Hepatic stellate cell (primary cell): ENCODE data around the gene FPR2.
"Not testable (repeated sequence)": the region's sequence is repeated elsewhere in the genome, so short reads cannot be mapped to it uniquely, and the experiment has no call there.

Experiments
- DNase-seq: peaks from one replicate; pipeline ENCODE4 v3.0.0; 2011; ENCODE audit warnings: low spot score

Gene FPR2, protein sequence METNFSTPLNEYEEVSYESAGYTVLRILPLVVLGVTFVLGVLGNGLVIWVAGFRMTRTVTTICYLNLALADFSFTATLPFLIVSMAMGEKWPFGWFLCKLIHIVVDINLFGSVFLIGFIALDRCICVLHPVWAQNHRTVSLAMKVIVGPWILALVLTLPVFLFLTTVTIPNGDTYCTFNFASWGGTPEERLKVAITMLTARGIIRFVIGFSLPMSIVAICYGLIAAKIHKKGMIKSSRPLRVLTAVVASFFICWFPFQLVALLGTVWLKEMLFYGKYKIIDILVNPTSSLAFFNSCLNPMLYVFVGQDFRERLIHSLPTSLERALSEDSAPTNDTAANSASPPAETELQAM

DNA sequence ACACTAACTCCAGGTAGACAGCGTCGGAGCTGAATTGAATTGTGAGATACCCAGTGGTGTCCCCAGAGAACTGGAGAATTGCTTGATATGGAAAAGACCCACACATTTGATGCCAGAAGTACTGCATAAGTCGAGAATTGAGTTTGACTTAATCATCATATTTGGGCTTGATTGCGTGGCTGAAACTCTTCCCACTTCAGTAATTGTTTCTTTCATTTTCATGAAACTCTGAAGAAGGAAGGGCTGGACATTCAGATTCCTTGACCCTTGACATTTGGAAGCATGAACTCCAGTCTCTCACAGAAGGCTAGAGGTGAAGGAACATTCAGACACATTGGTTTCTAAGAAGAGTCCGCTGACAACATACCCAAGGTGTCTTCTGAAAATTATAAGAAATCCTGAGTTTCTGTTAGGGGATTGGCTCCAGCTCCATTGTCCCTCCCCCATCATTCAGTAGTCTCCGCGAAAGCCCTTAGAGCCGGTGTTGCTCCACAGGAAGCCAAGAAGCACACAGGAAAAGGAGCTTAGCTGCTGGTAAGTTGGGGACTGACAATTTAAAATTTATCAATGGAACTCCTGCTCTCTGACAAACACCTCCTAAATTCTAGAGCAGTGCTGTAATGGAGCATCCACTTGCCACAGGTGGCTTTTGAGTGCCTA, at the start of gene FPR2:
Gene FPR2, plus strand, starts transcription at position 484 of the 660 bp plus-strand sequence. CDS start 7,479 bp downstream, outside the sequence.
- no peak for DNase-seq

DNA sequence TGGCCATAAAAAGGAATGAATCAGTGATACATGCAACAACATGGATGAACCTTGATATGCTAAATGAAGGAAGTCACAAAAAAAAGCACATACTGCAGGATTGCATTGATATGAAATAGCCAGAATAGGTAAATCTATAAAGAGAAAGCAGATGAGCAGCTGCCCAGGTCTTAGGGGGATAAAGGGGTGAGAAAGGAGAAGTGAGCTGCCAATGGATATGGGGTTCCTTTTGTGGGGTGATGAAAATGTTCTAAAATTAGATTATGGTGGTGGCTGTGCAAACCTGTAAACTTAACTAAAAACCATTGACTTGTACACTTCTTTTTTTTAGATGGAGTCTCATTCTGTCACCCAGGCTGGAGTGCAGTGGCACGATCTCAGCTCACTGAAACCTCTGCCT, 49.3 kb upstream of the FPR2 start:
- no peak for DNase-seq

DNA sequence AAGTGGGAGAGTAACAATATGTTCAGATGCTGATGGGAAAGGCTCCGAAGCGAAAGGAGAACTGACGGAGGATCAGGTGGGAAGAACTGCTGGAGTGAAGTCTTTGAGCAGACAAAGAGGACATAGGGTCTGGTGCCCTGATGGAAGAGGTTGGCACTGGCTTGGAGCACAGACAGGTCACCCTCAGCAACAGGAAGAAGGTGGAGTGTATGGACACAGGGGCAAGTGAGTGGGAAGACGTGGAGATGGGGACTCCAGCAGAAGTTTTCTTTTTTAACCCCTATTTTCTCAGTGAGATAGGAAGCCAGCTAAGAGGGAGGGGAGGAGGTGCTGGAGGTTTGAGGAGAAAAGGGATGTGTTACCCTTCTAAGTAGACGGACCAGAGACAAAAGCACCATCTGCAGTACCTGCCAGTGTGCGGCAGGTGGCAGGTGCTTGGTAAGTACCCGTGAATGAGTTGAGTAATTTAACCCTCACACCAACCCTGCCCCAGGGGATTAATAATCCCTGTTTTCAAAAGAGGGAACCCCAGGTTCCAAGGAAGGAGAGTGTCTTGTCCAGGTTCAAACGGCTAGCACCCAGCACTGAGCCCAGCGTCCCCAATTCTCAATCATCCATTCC, 48.4 kb upstream of the FPR2 start:
- DNase-seq, result no peak

DNA sequence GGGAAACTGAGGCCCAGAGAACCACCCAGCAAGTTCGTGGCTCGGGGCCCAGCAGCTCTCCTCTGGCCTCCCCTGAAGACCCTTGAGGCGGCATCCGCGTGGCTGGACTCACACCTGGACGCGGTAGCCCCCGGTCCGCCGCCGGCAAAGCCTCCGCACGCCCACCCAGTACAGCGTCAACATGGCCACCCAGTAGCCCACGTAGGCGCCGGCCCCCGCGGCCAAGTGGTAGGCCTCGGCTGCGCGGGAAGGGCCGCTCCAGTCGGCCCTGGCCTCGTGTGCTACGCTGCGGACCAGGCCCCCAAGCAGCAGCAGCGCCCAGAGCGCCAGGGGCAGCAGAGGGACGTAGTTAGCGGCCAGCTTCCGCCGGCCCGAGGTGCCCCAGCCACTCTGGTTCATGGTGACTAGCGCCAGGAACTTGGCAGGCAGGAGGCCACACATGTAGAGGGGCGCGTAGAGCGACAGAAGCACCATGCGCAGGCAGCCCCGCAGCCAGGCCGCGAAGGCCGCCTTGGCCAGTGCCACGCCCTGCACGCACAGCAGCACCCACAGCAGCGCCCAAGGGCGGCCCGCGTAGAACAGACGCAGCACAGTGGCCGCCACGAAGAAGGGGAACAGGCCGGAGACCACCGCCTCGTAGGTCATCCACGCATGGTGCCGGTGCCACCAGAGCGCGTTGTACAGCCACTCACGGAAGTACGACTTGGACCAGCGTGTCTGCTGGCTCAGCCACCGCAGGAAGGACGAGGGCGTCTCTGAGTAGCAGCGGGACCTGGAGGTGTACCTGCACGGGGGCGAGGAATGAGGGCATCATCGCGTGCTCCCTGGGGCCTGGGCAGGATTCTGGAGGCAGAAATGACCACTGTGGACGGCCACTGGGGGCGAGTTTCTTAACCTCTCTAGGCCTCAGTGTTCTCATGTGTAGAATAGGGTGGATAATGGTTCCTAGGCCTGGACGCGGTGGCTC, 47.4 kb upstream of the FPR2 start:
- DNase-seq, result no peak

DNA sequence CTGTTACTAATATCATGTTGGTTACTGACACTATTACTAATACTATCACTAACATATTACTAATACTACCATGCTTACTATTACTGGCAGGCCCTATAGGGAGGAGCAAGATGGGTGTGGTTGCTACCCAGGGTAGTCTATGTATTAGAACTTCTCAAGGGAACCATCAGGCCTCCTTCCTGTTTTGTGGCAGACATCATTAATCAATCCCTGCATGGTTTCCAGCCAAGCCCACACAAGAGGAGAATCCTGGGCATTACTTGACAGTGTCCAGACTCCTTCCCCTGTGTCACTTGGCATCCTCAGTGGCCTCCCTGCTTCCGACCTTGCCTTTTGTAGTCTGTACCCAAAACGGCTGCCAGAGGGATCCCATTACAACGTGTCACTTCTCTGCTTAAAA, 46.1 kb upstream of the FPR2 start:
- no peak for DNase-seq

DNA sequence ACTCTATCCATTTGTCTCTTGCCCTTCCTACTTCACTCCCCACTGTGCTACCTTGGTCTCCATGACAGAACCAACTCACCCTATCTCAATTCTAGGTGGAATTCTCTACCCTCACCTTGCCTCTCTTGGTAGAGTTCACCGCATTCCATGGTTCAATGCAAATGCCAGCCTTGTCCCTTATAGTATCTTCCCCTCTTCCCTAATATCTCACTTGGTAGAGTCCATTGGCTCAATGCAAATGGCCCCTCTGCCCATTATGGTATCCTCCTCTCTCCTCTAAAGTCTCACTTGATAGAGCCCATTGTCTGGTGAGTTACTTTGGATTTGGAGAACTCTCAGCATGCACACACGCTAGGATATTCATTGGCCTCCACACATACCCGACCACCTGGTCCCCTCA, 45.1 kb upstream of the FPR2 start:
- DNase-seq, result no peak

DNA sequence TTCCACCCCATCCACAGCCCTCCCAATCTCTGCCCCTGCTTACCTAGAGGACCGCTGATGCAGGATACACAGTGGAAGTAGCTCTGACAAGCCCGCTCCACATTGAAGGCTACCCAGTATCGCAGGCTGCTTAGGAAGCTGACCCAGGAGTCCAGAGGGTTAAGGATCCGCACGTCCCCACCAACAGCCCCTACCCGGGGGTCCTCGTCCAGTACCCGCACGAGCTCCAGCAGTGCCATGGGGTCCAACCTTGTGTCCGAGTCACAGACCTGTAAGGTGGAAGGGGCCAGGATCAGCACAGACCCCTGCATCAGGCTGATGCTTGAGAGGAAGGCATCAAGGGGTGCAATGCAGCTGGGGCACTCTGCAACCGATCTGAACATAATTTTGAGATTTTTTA, 44.1 kb upstream of the FPR2 start:
- DNase-seq, result no peak

DNA sequence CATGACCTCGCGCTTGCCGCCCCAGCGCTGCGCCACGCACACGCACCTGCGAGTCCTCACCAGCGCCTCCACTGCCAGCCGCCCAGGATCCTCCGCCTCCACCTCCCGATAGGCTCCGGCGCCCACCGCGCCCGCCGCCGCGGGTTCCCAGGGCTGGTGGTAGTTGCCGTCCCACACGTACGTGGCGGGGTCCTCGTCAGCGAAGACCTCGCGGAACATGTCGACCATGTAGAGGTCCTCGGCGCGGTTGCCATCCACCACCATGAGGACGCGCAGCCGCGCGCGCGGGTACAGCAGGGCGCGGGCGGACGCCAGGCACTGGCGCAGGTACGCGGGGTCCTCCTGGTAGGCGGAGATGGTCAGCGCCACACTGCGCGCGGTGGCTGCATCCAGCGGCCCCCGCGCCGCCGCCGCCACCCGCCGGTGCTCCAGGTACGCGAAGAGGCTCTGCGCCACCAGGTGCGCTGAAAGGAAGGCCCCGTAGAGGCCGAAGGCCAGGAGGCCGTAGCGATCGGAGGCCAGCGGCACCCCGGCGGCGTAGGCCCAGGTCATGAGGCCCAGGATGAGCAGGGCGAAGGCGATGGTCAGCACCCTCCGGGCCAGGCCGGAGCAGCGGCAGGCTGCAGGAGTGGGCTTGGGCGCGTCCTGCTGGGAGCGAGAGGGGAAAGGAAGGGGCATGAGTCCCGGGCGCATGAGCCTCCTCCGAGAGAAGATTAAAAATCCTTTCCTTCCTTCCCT, 41.6 kb upstream of the FPR2 start:
- no peak for DNase-seq

DNA sequence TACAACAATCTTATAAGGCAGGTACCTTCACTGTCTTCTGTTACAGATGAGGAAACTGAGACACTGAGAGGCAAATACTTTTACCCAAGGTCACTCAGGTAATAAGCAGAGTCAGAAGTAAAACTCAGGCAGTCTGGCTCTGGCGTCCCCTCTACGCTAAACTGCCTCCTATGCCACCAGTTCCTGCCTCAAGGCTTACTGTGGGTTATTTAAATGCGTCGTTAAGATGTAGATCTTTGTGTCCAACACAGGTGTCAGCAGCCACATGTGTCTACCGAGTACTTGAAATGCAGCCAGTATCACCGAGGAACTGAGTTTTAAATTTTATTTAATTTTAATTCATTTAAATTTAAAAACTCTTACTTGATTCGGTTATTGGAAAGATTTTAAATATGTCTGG, 39.1 kb upstream of the FPR2 start:
- DNase-seq, result no peak

DNA sequence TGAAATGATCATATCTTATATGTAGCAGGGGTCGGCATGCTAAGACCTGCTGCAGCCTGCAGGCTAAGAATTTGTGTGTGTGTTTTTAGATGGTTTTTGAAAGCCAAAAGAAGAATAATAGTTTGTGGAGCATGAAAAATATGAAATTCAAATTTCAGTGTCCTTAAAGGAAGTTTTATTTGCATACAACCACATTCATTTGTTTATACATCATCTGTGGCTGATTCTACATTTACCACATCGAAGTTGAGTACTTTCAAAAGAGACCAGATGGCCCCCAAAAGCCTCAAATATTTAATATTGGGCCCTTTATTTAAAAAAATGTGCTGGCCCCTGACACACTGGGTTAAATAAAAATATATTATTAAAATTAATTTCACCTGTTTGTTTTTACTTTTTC, 38.5 kb upstream of the FPR2 start:
- DNase-seq, result no peak

DNA sequence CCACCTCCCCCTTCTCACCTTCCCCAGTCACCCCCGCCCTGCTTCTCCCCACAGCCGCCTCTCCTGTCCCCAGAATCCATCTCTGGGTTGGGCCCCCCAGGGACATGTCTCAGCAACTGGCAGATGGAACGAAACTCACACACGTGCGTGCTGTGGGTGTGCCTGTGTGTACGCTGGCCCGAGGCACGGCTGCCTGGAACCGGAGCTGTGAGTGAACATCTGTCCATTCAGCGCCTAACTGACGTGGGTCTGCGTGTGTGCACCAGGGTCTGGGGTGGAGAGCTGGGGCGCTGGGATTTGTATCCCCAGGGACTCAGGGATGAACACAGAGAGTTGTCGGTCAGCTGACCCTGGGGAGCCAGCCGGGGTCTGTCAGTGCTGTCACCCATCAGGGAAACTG, 36.4 kb upstream of the FPR2 start:
- DNase-seq, result no peak

DNA sequence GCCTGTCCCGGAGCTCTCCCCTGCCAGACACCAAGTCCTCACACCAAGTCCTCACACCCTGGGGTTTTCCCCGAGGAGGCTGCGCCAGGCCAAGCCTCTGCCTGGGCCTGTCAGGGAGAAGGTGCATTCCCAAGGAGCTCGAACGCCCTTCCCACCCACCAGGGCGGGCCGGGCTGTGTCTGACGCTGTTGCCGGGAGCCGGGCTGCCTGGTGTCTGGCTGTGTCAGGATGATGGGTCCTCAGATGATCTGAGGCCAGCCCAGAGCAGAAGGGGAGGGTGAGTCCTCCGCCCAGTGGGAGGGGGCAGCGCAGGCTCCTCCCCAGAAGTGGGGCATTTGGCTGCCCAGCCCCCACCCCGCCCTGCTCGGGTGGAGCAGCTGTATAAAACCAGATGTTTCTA, 34.9 kb upstream of the FPR2 start:
- DNase-seq, result peak; percentile 65

DNA sequence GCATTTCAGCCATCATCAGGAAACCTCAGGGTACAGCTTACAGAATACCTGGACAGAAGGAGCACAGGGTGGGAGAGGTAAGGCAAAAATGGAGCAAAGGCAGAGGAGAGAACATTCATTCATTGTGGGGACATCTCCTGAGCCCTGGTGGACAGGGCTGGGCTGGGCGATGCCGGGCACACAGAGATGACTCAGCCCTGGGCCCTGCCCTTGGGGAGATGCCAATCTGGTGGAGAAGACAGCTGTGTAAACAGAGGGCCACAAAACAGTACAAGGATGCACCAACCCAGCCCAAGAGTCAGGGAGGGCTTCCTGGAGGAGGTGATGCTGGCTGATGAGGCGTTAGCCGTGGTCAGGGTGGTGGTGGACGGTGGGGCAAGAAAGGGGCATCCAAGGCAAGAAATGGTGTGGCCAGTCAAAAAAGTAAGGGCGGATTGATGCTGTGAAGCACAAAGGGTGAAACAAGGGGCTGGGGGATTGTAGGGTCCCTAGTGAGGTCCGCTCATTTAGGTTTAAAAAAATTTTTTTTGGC, 33.6 kb upstream of the FPR2 start:
- DNase-seq, result peak; percentile 59

DNA sequence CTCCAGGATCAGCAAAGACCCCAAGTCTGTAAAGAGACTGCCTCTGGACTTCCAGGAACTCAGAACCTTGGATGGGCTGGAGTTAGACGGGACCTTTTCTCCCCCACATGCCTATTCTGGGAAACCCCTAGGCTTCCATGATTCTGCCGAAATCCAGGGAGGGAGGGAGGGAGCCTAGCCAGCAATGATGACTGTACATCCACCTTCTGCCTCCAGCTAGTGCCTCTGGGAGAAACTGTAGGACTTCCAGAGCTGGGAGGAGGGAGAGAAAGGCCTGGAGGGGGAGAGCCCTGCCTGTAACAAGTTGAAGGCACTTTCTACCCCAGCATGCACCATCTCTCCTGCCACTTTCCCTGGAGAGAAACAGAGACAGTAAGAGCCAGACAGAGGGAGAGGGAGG, 31.2 kb upstream of the FPR2 start:
- no peak for DNase-seq

DNA sequence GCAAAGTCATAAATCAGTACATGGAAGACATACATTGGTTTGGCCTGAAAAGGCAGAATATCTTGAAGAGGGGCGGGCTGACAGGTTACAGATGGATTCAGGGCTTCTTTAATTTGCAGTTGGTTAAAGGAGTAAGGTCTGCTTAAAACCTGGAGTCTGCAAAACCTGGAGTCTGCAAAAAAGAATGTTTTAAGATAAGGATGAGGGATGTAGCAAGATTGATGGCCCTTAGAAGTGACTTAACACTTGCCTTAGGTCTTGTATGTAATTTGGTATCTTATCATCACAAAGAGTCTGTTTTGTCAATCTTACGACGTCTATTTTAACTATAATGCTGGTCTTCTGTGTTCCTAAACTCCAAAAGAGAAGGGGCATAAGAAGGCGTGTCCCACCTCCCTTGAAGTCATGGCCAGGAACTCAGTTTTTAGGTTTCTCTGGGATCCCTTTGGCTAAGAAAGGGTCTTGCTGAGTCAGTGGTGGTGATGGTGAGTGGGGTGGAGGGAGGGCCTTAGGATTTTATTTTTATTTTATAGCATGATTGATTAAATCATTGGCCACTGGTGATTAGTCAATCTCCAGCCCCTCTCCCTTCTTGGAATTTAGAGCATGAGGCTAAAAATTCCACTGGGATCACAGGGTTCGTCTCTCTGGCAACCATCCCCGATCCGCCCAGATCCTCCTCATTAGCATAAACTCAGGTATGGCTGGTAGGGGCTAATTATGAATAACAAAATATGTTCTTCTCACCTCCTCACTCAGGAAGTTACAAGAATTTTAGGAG, 27.0 kb upstream of the FPR2 start:
- DNase-seq, result no peak

DNA sequence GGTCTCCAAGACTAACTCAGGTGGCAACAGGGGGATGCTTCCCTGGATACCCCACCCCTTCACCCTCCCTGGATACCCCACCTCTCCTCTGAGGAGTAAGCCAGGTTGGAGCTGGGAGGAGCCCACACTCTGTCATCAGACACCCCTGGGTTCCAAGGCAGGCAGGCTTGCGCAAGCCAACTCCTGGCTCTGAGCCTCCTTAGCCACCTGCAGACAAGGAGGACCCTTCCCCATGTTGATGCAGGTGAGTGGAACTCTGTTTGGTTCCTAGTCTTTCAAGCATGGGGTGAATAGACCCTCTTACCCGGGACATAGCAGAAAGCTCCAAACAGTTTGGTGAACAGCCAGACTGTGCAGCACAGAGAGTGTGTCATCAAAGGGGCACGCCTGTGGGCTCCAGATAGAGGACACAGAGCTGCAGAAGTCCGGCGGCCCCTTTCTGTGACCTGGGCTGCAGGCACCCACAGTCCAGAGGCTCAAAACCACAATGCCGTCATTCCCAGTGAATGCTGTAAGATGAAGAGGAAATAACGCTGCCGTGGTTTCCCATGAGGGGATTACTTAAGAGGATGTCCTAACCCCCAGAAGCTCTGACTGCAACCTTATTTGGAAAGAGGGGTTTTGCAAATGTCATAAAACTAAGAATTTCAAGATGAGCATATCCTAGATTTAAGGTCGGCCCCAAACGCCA, 25.1 kb upstream of the FPR2 start:
- DNase-seq, result no peak

DNA sequence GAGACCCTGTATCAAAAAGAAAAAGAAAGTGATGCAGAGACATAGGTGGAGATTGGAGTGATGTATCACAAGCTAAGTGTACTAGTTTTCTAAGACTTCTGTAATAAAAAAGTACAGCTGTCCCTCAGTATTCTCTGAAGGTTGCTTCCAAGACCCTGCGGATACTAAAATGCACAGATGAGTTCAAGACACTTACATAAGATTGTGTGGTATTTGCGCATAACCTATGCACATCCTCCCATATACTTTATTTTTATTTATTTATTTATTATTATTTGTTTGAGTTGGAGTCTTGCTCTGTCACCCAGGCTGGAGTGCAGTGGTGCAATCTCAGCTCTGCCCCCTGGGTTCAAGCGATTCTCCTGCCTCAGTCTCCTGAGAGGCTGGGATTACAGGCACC, 23.6 kb upstream of the FPR2 start:
- DNase-seq, result no peak

DNA sequence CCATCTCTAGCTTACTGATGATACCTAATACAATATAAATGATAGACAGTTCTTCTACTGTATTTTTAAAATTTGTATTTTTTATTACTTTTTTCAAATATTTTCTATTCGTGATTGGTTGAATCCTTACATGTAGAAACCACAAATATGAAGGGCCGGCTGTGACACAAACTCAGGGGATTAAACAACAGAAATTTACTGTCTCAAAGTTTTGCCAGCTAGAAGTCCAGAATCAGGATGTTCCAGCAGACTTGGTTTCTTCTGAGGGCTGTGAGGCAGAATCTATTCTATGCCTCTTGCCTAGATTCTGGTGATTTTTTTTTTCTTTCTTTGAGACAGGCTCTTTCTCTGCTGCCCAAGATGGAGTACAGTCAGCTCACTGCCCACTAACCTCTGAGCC, 23.1 kb upstream of the FPR2 start:
- DNase-seq, result no peak

DNA sequence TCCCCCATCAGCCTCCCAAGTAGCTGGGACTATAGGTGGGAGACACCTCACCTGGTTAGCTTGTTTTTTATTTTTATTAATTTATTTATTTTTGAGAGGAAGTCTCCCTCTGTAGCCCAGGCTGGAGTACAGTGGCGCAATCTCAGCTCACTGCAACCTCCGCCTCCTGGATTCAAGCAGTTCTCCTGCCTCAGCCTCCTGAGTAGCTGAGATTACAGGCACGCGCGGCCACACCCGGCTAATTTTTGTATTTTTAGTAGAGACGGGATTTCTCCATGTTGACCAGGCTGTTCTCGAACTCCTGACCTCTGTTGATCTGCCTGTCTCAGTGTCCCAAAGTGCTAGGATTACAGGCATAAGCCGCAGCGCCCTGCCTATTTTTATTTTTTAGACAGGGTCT, 22.5 kb upstream of the FPR2 start:
- not testable (repeated sequence) for DNase-seq
